T follicular helper cell (primary cell): Measurements from ENCODE around the gene SEPTIN6.
"Not testable (repeated sequence)": the region's sequence is repeated elsewhere in the genome, so short reads cannot be mapped to it uniquely, and the experiment has no call there.

Experiments
- DNase-seq: peaks from one replicate; pipeline ENCODE4 v3.0.0-alpha.2; 2020; ENCODE audit warnings: low read depth

SEPTIN6 gene

DNA sequence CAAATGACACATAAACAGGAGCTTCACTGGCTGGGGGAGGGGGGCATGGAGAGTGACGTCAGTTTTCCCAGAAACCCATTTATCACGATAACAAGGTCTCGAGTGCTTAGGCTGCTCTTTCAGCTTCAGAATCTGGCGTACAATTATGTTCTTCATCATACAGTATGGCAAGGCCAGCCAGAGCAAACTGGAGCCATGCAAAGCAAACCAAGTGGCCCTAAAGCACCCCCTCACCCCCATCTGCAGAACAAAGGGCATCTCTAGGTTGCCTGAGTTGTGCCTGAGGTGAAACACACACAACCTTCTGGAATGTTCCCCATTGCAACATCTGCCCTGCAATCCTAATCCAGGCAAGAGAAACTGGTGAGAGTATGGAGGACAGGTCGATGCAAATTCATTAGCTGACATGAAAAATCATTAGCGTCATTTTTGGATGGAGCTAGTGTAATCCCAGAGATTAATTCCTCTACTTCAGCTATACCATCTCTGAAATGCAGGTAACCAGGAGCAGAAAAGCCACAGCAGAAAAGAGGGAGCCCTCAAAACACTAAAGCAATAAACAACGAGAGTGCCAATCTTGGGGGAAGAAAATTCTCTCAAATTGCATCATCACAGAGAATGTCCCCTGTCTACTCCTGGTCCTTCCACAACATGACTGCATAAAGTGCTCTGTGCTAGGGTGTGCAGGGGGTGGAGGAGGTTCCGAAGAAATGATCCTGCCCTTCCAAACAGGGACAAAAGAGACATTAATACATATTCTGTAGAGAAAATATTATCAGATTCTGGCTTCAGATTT is 1.8 kb downstream of the SEPTIN6 start:
- peak; percentile 56 for DNase-seq

DNA sequence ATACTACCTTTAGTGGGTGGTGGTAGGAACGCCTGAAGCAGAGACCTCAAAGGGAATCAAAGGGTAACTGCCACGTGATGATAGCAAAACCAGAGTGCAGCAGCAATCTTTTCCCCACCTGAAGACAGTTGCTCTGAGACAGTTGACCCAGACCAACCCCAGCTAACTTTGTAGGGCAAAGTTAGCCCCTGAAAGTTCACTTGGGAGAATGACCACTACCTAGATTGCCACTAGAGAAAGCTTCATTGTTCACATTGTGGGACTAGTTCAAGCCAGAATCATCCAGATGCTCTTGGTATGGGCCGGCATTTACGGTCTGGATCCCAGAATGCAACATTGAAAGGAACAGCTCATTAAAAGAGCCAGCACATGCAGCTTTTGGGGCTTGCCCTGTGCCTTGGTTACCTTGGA is 4.1 kb downstream of the SEPTIN6 start:
- DNase-seq: peak; percentile 51

DNA sequence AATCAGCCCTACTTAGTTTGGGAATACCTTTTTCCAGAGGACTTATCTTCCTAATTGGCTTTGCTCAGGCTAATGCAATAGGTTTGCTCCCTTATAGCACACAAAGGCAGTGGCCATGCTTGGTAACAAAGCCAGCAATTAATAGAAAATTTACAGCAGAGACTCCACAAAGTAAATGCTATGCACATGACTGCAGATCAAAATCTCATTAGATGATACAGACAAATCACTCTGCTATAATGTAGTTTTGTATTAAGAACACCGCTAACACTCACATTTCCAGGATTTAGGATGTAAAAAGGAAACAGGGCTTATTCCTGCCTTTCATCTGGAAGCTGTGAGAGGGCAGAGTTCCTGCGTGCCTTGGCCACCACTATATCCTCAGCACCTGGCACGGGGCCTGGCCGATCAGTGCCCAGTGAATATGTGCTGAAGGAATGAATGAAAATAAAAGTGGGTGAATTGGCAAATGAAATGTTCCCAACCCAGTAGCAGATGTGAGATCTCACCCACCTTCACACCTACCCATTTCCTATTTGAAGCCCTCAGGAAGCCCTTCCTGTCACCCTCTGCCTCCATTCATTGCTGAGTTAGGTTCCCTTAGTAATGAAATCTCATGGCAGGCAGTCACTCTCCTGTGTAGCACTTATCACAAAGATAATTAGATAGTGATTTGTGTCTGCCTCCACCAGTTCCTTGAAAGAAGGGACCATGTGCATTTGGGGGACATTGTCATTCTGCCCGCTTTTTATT is 5.1 kb downstream of the SEPTIN6 start:
- DNase-seq: no peak

DNA sequence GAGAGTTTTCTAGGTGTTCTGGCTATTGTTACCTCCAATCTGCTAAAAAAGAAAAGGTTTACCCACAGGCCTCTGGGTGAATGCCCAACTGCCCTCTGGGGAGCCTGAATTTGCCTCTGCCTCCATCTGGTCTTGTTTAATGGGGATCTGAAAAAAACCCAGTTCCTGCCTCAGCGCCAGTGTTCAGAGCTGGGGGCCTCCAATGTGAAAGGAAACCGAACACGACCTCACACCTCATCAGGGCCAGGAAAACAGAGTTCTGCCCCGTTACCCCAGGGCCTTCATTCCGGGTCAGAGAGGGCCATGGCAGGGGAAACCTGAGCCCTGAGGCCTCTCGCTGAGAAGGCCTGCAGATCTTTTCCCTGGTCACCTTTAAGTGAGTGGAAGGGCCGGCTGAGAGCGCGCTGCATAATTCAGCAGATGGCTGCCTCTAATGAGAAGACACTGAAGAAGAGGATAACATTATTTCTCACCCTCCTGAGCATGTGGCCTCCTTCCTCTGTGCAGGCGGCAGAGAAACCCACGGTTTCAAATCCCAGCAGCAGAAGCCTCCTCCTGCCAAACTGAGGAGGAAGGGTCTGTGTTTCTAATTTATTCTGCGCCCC is 6.8 kb downstream of the SEPTIN6 start:
- DNase-seq: no peak

DNA sequence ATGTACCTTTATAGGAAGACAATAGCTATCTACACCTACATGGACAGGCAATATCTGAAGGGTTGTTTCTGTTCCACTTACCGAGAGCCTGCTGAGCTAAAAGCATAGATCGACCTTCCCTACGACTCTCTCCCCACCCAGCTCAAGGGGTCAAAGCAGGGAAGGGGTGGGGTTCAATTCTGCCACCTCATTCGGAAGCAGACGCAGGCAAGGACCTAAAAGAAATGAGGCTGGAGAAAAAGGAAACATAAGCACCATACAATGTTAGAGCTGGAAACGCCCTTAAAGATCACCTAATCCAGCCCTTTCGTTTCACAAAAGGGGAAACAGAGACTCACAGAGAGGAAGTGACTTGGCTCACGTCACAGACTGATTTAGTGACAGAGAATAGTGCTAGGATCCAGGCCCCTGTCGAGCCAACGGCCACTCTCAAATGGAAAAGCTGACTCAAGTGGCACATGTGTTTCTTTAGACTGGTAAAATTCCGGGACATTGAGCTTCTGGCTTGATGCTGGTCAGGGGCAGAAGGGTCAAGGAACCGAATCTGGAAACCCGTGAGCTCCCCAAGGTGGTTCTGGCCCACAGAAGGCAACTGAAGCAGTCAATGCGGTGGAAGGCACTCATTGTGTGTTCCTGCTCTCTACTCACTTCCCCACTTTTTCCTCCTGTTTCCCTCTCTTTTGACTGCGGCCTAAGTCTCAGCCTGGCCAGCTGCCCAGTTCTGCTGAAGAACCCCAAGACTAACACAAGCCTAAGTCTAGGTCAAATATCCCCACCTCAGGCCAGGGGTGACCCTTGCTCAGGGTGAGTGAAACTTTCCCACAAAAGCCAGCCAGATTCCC is 7.5 kb downstream of the SEPTIN6 start:
- DNase-seq: peak; percentile 39

DNA sequence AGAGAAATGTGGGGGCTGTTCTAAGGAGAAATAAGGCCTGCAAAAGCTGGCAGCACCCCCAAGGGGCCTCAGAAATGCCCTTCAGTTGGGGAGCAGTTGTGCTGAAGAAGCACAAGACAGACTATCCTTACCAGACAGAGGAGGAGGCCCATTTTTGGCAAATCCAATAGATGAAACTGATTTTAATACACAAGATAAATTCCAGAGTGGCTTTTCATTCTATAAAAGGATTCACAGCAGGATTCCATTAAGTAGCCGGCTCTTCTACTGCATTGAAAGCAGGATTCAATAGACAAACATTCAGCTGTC is 8.1 kb downstream of the SEPTIN6 start:
- no peak for DNase-seq

DNA sequence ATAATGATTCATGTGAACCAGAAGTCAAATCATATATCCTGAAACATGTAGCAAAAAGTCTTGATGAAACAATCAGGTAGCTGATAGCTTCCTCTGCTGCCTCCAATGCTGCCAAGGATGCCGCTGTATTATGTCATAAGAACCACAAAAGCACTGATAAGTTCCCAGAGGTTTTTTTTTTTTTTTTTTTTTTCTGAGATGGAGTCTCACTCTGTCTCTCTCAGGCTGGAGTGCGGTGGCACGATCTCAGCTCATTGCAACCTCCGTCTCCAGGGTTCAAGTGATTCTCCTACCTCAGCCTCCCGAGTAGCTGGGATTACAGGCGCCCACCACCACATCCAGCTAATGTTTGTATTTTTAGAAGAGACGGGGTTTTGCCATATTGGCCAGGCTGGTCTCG is 8.7 kb downstream of the SEPTIN6 start:
- peak; percentile 46 for DNase-seq

DNA sequence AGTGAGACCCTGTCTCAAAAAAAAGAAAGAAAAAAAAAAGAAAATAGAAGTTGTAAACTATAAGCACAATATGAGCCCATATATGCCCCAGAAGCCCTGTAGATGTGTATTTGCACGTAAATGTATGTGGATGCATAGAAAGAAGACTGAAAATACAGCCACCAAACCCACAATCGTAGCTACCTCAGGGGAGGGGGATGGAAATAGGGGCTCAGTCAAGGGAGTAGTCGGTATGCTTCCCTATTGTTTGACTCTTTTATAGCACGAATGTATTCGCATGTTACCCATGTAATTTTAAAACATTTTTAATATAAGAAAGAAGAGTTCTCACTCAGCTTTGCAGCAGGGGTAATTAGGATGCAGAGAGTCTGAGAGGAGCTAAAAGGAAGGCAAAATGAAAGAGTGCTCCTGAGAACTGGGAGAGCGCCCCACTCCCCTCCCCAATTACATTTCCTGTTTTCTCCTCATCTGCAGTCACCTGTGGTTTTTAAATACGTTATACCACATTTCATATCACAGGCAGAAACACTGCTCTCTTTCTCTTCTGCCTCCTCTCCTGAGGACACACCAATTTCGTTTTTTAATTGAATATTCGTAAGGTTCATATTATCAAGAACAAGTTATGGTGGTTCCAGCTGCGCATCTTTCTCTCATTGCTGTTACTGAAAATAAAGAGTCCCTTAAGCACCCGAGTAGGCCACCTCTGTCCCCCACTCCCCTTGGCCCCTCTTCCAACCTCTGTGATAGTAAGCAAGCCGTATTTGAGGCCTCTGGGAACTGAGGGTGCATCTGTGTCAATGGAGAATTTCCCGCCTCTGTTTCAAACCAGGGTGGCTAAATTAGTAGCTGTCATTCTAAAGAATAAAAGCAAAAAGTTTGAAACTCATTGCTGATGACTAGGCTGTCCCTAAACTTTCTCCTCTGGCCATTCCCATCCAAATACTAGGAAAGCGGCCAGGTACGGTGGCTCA is 10.7 kb downstream of the SEPTIN6 start:
- peak; percentile 36 for DNase-seq

DNA sequence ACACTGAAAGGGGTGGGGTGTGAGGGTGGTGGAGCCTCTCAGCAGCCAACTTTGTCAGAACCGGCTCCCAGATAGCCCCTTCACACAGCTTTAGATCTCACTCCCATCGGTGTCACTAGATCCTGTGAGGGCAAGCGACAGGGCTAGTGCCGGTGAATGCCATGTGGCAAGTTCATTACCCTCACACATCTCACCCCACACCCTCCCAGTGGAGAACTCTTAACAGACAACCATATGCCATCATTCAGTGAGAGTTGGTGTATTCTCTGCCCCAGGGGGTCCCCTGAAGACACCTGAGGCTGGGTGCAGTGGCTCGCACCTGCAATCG is 15.3 kb downstream of the SEPTIN6 start:
- no peak for DNase-seq

DNA sequence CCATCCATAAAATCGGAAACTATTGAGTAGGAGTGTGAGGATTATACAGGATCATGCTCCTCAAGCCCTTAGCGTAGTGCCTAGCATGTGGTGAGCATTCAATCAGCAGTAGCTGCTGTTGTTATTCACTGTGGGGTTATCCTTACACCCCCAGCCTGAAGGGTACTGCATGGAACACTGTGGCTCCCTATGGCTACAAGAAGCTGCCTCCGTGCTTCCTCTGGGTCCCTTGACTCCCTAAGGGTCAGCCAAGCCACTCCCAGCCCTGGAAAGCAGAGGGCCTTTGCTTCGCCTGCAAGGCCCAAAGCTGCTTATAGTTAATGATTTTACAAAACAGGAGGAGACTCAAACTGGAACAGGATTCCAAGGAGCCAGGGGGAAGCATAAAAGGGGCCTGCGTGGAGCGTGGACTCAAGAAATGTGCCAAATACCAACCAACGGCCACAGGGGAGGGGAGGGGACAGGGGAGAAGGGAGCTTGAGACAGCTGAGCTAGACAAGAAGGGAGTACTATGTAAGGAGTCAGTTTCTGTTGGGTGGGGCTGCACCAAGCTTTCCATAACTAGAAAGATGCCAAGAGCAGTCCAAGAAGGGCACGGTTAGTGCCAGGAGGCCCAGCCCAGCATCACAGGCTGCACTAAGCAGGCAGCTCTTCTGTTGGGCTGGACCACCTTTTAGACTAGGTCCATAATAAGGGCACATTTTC is 15.9 kb downstream of the SEPTIN6 start:
- no peak for DNase-seq

DNA sequence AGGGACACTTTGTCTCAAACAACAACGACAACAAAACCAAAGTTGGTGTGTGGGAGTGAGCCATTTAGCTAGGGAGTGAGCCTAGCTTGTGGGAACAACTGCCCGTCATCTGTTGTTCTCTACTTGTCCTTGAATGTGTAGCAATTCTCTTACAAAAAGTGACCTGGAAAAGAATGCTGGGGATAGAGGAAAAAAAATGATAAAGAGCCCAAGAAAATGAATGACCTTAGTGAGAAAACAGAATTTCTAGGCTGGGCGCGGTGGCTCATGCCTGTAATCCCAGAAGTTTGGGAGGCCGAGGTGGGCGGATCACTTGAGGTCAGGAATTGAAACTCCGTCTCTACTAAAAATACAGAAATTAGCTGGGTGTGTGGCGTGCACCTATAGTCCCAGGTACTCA is 19.6 kb downstream of the SEPTIN6 start:
- DNase-seq: no peak

DNA sequence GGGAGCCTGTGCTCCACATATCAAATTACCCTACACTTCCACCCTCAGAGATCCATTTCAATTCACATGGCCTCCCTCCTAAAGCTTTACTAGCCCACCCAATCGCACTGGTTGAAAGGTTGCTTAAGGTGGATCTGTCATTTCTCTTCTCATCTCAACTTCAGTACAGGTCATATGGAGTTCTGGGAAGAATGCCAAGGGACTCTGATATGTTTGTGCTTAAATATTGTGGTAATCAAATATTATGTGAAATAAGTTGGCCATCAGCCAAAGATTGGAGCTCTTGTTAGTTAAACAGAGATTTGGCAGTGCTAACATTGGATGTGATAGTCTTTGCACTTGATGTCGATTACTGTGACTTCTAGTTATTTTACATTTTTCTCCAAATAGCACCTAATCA is 20.5 kb downstream of the SEPTIN6 start:
- no peak for DNase-seq

DNA sequence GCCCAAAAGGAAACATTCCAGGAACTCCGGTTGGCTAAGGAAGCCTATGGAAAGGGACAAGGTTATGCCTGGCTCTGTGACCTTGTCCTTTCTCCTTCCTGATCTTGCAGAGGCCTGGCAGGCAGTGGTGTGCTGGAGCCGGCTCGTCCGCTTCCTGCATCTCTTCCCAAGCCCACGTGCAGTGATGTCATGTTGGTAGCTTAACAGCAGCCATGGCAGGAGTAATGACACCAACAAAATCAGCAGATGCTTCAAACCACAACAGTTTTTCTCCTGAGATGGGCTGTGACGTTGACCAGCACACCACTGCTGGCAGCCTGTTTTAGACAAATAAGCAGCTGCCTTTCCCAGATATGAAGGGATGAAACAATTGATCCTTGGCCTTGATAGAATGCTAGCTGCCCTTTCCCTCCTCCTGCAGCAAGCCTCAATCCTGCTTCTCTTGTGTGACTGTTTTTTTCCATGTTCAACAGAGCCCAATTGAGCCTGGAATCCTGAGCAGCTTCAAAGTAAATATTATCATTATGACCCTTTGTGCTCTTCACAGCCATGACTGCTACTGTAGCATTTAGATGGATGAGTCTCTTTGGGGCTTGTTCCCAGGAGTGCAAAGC is 23.4 kb downstream of the SEPTIN6 start:
- DNase-seq: no peak

DNA sequence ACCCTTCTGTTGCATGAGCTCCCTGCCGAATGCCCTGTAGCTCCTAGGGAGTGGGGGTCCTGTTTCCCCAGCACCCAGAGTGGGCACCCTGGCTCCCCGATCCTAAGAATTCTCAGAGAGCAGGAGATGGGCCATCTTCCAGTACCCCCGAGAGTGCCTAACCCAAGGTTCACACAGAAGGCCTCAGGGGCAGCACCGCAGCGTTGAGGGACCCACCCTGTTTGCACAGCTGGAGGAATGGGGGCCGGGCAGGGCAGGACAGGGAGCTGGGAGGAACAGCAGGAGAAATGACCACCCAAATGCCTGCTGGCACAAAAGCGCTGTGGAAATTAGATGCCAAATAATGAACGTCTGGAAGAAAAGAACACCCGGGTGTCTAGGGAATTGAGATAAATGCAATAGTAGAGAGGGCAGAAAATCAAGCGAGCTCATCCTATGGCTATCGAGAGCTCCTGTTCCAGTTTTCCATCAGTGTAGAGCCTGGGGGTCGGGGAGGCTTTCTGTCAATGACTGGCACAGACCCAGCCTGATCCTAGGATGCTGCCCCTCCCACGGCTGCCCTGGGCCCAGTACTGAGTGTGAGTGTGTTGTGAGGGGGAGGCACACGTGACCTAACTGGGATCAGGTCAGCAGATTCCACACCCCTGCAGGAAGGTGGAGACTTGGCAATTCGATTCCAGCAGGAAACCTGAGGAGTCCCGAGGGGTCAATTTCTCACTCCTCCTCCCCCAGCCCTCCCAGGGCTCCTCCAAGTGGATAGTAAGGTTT is 25.7 kb downstream of the SEPTIN6 start:
- DNase-seq: no peak

DNA sequence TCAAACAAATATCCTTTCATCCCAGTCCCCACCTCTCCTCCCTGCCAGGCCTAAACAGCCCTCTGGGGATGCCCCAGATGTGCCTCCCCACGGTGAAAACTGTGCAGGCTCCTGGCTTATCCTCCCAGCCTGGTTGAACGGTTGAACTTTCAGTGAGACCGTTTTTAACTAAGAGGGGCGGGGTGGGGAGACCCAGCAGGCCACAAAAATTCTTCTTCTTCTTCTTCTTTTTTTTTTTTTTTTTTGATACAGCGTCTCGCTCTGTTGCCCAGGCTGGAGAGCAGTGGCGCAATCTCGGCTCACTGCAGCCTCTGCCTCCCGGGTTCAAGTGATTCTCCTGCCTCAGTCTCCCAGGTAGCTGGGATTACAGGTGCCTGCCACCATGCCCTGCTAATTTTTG is 28.1 kb downstream of the SEPTIN6 start:
- DNase-seq: not testable (repeated sequence)

DNA sequence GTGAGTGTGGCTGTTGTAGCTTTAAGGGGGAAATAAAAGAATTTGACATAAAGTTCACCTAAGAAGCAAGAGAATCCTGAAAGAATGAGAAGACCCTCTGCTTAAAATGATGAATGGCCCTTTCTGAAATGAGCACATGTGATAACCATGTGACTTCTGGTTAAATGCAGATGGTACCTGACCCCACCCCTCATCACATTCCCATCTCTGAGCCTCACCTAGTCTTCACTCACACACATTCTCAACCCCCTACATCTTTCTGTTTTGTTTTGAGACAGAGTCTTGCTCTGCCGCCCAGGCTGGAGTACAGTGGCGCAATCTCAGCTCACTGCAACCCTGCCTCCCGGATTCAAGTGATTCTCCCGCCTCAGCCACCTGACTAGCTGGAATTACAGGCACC is 31.5 kb downstream of the SEPTIN6 start:
- DNase-seq: no peak

DNA sequence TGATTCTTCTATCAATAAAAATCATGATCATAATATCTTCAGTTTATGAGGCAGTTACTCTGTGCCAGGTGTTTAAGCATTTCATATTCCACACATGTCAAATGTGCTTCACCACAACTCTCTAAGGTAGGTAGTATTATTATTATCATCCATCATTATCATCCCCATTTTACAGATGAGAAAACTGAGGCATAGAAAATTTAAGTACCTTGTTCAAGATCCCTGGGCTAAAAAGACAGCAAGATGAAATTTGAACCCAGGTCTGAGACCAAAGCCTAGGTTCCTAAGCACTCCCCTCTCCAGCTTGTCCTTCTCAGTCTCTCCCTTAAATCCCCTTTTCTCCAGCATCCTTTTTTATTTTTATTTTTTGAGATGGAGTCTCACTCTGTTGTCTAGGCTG is 33.4 kb downstream of the SEPTIN6 start:
- no peak for DNase-seq

DNA sequence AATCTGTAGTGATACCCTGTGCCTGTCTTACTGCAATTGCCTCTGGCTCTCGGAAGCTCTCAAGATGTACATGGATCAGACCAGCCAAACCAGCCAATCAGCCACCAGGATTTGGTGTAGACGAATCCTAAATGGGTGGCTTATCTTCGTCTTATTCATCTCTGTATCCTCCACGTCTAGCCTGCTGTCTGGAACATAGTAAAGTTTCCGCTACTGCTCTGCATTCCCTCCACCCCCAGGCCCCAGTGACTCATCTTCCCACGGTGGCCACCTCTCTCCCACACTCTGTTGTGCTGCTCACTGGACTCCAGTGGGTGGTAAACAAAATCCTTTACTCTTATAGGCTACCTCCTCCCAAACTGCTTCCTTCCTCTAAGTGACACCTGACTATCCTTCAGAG is 37.8 kb downstream of the SEPTIN6 start:
- peak; percentile 72 for DNase-seq

DNA sequence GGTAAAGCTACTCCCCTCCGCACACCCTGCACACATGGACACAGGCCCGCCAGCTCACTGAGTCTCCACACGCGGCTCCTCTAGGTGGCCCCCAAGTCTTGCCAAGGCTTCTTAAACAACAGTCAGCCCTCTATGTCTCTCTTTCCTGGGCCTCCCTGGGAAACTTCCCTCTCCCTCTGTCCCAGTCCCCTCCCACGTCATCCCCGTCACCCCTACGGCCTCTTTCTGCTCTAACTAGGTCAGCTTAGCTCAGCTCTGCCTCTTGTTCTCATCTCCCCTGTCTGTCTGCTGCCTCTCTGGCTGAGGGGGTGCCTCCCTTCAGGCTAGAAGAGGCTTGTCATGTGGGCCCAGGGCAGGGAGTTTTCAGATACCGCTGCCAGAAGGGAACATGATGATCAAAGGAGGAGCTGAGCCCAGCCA is 38.8 kb downstream of the SEPTIN6 start:
- DNase-seq: peak; percentile 52
